ENCODE results near the gene TPSAB1.

Gene TPSAB1

GRCh38 chr16:1208239-1208830 is 32.2 kb upstream of the TPSAB1 start:
- DNase-seq (ENCODE audit: low read depth): no peak

GRCh38 chr16:1209081-1209480 is 31.4 kb upstream of the TPSAB1 start:
- DNase-seq (ENCODE audit: low read depth): no peak

More at GRCh38 chr16:1208239-1208830, 32.2 kb upstream of the TPSAB1 start:
- no peak overlapping the region for H3K4me3 ChIP-seq (ENCODE audit: low read depth, low read length)

GRCh38 chr16:1210461-1210860 is 30.0 kb upstream of the TPSAB1 start:
- DNase-seq (ENCODE audit: low read depth): no peak
- H3K4me3 ChIP-seq (ENCODE audit: low read depth, low read length): no peak overlapping the region

More at GRCh38 chr16:1209081-1209480, 31.4 kb upstream of the TPSAB1 start:
- H3K4me3 ChIP-seq (ENCODE audit: low read depth, low read length): no peak overlapping the region

- no peak for DNase-seq (ENCODE audit: low read depth)
- no peak overlapping the region for H3K4me3 ChIP-seq (ENCODE audit: low read depth, low read length)
These were observed 28.8 kb upstream of the TPSAB1 start for GRCh38 chr16:1211451-1212268.

- no peak overlapping the region for H3K4me3 ChIP-seq (ENCODE audit: low read depth, low read length)
- no peak for DNase-seq (ENCODE audit: low read depth)
These were observed 27.8 kb upstream of the TPSAB1 start for GRCh38 chr16:1212616-1213194.

GRCh38 chr16:1213231-1213630 is 27.3 kb upstream of the TPSAB1 start:
- no peak for DNase-seq (ENCODE audit: low read depth)
- H3K4me3 ChIP-seq (ENCODE audit: low read depth, low read length): no peak overlapping the region

GRCh38 chr16:1213796-1214372 is 26.6 kb upstream of the TPSAB1 start:
- DNase-seq (ENCODE audit: low read depth): no peak
- H3K4me3 ChIP-seq (ENCODE audit: low read depth, low read length): no peak overlapping the region

GRCh38 chr16:1214719-1215118 is 25.8 kb upstream of the TPSAB1 start:
- H3K4me3 ChIP-seq (ENCODE audit: low read depth, low read length): no peak overlapping the region
- no peak for DNase-seq (ENCODE audit: low read depth)

- no peak overlapping the region for H3K4me3 ChIP-seq (ENCODE audit: low read depth, low read length)
- no peak for DNase-seq (ENCODE audit: low read depth)
These were observed 24.8 kb upstream of the TPSAB1 start for GRCh38 chr16:1215574-1216295.

GRCh38 chr16:1216296-1216619 is 24.2 kb upstream of the TPSAB1 start:
- H3K4me3 ChIP-seq (ENCODE audit: low read depth, low read length): no peak overlapping the region
- no peak for DNase-seq (ENCODE audit: low read depth)

- no peak for DNase-seq (ENCODE audit: low read depth)
These were observed 23.7 kb upstream of the TPSAB1 start for GRCh38 chr16:1216681-1217400.

GRCh38 chr16:1217526-1217925 is 23.0 kb upstream of the TPSAB1 start:
- H3K4me3 ChIP-seq (ENCODE audit: low read depth, low read length): no peak overlapping the region
- no peak for DNase-seq (ENCODE audit: low read depth)

More at GRCh38 chr16:1216681-1217400, 23.7 kb upstream of the TPSAB1 start:
- H3K4me3 ChIP-seq (ENCODE audit: low read depth, low read length): no peak overlapping the region

GRCh38 chr16:1218061-1218929 is 22.2 kb upstream of the TPSAB1 start:
- H3K4me3 ChIP-seq (ENCODE audit: low read depth, low read length): no peak overlapping the region
- no peak for DNase-seq (ENCODE audit: low read depth)

- no peak for DNase-seq (ENCODE audit: low read depth)
- H3K4me3 ChIP-seq (ENCODE audit: low read depth, low read length): no peak overlapping the region
These were observed 21.4 kb upstream of the TPSAB1 start for GRCh38 chr16:1218930-1219611.

GRCh38 chr16:1220098-1220728 is 20.3 kb upstream of the TPSAB1 start:
- no peak overlapping the region for H3K4me3 ChIP-seq (ENCODE audit: low read depth, low read length)
- DNase-seq (ENCODE audit: low read depth): no peak

- H3K4me3 ChIP-seq (ENCODE audit: low read depth, low read length): no peak overlapping the region
- no peak for DNase-seq (ENCODE audit: low read depth)
These were observed 19.5 kb upstream of the TPSAB1 start for GRCh38 chr16:1220841-1221627.

Data from skeletal muscle cell (primary cell).